HG03097 (cell line): Measurements from ENCODE around the gene TMEM119.

Source experiments
- ATAC-seq: cut with Tn5 transposase; IDR thresholded peaks from one replicate; pipeline ENCODE4 v1.9.1; 2021; ENCODE audit not compliant: unreplicated experiment, low FRiP score

Gene TMEM119

DNA sequence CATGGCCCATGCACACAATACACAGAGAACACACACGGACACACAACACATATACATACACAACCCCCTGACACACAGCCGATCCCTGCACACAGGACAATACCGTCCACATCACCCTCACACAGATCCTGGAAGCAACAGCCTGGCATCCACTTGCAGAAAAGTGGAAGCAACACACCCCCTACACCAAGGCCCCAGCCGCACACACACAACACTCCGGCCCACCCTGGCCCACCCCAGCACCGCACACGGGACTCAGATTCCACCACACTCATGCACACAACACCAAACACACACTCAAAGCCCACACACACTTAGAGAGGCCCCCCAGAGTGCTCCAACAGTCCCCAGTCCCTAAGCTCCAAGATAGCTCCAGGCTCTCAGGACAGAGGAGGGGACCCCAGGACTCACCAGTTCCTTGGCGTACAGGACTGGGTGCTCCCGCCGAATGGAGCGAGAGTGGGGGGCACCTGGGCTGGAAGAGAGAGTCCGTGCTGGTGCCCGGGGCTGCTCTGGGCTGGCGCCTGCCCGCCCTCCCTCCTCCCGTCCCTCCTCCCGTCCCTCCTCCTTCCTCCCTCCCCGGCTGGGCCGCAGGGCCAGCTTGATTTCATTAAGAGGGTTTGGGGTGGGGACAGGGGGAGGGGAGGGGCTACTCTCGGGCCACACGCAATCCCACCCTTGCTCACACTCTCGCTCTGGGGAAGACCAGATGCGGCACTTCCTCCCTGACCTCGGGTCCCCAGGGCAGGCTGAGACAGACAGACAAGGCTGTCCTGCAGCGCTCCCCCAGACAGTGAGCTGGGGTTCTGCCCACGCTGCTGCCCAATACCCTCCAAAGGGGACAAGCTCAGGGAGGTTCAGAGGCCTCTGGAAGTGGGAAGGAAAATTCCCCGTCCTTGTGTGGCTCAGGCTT, at the start of gene TMEM119:
Gene TMEM119 (minus strand): TSS at position 526 of the 913 bp plus-strand sequence. CDS start 5,701 bp downstream, outside the sequence.
- no peak for ATAC-seq

GRCh38 chr12:108646600-108647579, 49.0 kb upstream of the TMEM119 start:
- ATAC-seq = no peak

- ATAC-seq = no peak
Measured at GRCh38 chr12:108645686-108646599, 48.1 kb upstream of the TMEM119 start.

- no peak for ATAC-seq
Measured at GRCh38 chr12:108644811-108645120, 46.9 kb upstream of the TMEM119 start.

DNA sequence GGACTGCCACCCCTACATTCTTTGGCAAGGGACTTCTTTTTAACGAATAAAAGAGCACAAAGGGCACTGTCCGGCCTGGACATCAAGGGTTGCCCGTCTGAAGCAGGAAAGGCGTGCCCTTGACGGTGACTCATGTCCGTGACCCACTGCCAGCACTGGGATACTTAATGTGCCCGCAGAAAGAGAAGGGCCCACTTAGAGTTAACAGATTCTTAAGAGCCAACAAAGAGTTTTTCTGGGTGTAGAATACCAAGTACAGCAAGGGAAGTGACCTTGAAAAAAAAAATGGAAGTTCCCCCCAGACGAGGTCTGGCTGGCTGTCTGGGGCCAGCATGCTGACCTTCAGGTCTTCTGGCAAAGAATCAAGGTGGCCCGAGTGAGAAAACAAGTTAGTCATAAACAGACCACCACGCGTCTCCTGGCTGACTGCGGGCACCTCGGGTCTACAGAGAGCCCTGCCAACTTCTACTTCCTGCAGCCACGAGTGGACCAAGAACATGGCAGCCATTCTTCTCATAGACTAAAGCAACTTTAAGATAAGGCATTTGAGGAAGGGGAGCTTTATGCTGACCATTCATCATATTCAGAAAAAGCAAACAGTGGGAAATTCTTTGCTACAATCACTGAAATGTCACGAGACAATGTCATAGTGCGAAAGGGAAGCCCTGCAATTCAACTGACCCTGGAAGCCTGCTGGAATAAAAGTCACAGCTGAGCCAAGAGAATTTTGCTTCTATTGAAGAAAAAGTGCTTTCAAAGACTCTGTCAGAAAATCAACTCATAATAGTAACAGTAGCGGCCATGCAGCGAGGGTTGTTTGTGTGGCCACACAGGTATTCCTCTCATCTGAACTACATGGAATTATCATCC, 46.3 kb upstream of the TMEM119 start:
- no peak for ATAC-seq

DNA sequence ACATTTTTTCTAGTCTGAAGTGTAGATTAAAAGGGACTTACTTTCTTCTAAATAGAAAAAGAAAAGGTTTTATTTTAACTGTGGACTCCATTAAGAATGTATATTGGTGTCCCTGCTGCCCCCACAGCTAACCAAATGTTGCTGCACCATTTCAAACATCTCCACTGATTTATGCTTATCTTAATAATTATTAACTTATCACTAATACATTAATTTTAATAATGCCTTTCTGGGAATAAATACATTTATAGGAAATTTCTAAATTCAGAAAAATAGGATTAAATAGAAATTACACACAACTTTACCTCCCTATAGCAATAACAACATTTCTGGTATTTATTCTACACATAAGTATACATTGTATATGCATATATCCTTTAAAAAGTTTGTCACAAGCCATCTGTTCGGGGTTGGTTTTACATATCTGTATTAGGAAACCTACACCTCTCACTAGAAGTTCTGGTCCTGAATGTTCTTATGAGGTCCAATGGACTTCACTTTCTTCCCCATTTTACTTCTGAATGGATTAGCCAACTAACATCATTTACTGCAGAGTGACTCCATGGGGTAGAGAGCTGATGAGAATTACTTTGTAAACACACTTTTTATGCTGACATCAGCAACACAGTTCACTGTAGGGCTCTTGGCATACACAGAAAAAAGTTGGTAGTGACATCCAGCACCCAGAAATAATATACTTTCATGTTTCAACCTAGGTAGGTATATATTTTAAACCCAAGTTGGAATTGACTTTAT, 45.2 kb upstream of the TMEM119 start:
- no peak for ATAC-seq

- ATAC-seq = no peak
Measured at GRCh38 chr12:108642269-108642870, 44.5 kb upstream of the TMEM119 start.

- no peak for ATAC-seq
Measured at GRCh38 chr12:108641446-108642268, 43.8 kb upstream of the TMEM119 start.

GRCh38 chr12:108640802-108641445, 43.0 kb upstream of the TMEM119 start:
- no peak for ATAC-seq

DNA sequence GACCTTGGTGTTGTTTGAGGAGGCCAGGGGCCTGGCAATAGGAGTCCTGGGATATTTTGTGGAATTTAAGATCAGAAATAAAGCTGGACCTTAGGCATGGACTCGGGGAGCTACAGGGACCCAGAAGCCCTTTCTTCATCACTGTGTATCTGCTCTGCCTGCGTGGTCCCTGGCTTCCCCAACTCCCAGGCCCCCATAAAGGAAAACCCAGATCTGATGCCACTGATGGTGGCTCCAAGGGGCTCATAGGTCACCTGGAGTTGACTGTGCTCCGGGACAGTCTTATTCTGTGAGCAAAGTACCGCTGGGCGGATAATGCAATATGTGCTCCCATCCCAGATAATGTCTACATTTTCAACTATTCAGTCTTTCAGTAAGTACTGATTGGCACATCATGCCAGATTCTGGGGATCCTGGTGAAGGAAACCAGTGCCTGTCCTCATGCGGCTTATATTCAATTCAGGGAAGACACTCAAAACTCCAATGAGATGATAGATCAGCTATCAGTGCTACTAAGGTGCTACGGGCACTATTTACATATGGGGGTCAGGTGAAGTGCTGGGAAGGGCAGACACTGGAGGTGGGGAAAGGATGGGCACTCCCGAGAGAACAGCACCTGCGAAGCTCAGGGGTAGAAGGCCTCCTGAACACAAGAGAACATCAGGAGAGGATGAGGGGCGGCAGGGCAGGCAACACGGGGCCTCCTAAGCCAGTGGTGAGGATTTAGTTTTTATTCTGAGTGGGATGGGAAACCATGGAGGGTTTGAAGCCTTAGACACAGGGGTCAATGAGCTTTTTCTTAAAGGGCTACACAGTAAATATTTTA, 41.3 kb upstream of the TMEM119 start:
- ATAC-seq = no peak

DNA sequence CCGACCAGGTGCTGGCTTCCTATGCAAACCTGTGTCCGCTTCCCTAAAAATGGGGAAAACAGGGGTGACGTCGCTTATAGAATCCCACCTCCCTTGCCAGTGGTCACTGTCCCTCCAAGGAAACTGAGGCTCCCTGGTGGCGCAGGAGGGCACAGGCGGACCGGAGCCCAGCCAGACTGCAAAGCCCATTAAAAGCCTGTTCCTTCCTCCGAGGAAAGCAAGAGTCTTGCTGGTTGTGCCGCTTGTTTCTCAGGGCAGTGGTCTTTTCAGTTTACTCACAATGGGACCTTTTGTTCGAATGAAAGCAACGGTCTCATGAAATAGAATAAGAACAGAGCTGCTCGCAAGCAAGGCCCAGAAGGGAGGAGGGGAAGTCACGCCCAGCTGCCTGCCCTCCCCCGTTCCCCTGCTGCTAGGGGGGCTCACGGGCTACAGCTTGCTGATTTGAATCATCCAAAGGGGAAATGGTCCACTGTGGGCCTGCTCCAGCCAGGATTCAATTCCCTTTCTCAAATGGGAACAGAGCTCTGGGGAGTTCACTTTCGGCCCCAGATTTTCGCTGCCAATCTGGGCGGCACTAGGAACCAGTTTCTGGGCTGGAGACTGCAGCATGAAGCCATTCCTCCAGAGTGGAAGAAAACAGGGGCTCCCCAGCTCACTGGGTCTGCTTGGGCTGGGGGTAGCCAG, 40.4 kb upstream of the TMEM119 start:
- ATAC-seq = no peak

DNA sequence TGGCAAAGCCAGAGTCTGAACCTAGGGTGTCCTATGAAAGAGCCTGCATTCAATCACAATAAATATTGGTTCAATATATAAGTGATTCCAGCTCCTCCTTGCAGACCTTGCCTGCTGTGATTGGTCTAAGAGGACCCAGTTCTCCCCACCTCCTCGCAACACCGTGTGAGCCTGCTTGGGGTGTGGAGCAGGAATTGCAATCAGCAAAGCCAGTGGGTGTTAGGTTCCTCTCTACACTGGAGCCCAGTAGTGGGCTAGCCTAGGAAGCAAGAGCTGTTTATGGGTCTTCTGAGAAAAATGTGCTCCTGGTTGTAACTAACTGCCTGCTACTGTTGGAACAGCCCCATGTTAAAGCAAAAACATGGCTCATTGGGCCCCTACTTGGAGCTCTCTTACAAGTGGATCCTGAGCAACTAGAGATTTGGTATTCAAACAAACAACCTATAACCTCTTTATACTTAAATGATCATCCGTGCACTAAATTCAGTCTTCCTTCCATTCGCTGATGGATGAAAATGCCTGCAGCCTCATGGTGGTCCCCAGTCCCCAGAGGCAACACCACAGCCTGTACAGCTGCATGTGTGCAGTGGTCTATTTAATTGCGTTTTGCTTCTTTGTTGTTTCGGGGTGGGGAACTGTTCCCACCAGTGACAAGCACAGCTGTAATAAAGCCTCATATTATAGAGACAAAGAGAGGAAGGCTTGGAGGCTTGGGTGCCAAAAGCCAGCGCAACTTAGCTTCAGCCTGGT, 39.5 kb upstream of the TMEM119 start:
- ATAC-seq = no peak

DNA sequence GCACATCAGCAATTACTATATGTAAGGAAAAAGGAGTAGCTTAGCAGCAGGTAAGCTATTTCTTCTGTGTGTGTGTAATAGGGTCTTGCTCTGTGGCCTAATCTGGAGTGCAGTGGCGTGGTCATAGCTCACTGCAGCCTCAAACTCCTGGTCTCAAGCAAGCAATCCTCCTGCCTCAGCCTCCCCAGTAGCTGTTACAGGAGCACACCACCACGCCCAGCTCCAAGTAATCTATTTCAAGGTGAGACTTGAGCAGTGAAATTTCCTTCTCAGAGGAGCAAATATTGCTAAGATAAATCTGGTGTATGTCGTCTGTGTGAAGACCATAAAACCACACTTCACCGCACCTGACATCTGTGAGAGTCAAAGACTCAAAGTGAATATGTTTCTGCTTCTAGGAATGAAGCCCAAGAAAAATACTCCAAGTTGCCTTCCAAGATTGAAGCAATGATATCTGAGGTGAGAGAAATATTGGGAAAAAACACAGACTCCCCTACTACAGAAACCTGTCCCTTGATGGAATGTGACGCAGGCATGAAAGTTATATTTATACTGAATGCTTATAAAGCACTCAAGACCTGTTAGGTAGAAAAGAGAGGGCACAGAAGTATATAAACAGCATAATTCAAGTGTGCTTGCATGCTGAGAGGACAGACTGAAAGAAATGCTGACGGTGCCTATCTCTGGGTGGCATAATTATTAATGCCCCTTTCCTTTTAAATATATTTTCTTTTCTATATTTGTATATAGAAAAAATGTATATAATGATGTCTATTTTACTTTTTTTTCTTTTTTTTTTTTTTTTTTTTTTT, 38.3 kb upstream of the TMEM119 start:
- no peak for ATAC-seq
